ENCODE results near the gene NME4.
A peak's percentile ranks its signal among the peaks of the same experiment; 100 is the strongest.

NME4 gene

DNA sequence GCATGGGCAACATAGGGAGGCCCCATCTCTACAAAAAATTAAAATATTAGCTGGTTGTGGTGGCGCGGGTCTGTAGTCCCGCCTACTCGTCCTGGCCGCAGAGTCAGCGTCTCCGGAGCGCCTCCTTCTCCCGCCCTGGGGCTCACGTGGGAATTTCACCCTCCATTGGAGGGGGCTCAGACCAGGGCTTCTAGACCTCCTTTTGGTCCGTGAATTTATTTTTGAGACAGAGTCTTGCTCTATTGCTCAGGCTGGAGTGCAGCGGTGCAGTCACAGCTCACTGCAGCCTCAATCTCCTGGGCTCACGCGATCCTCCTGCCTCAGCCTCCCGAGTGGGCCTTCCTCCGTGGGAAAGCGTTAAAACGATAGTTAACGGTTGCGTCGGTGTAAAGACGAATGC, 394 bp upstream of the NME4 start (continued):
- TF ChIP-seq, protein P1, sequence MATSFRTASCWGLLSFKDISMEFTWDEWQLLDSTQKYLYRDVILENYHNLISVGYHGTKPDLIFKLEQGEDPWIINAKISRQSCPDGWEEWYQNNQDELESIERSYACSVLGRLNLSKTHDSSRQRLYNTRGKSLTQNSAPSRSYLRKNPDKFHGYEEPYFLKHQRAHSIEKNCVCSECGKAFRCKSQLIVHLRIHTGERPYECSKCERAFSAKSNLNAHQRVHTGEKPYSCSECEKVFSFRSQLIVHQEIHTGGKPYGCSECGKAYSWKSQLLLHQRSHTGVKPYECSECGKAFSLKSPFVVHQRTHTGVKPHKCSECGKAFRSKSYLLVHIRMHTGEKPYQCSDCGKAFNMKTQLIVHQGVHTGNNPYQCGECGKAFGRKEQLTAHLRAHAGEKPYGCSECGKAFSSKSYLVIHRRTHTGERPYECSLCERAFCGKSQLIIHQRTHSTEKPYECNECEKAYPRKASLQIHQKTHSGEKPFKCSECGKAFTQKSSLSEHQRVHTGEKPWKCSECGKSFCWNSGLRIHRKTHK (tag by site-specific recombination; IDR thresholded peaks at IDR 0.05) = no peak
- TF ChIP-seq SP7 (tag by site-specific recombination; IDR thresholded peaks at IDR 0.05) (peak; percentile 43), ZNF10 (tag by site-specific recombination; IDR thresholded peaks at IDR 0.05) (no peak), FEZF1 (tag by site-specific recombination; IDR thresholded peaks at IDR 0.05) (no peak), ZNF169 (tag by site-specific recombination; IDR thresholded peaks at IDR 0.05) (no peak), ZNF311 (tag by site-specific recombination; IDR thresholded peaks at IDR 0.05; ENCODE audit: borderline replicate concordance) (no peak), ZNF664 (tag by site-specific recombination; IDR thresholded peaks at IDR 0.05) (no peak), REPIN1 (tag by site-specific recombination; IDR thresholded peaks at IDR 0.05; ENCODE audit: low read depth) (no peak), ZNF777 (tag by site-specific recombination; IDR thresholded peaks at IDR 0.05; ENCODE audit: borderline replicate concordance) (no peak), SP2 (tag by site-specific recombination; IDR thresholded peaks at IDR 0.05) (peak; percentile 59), ZNF596 (tag by site-specific recombination; IDR thresholded peaks at IDR 0.05) (no peak), ZNF239 (tag by site-specific recombination; IDR thresholded peaks at IDR 0.05) (no peak), MEIS1 (CRISPR knock-in tag; IDR thresholded peaks at IDR 0.05; ENCODE audit: borderline replicate concordance) (no peak), BCL11A (tag by site-specific recombination; IDR thresholded peaks at IDR 0.05; ENCODE audit: low read depth) (no peak), ZBTB8A (tag by site-specific recombination; IDR thresholded peaks at IDR 0.05) (peak; percentile 84), ZNF843 (tag by site-specific recombination; IDR thresholded peaks at IDR 0.05) (no peak), ZNF529 (tag by site-specific recombination; IDR thresholded peaks at IDR 0.05; ENCODE audit: insufficient replicate concordance) (no peak), ZFHX2 (tag by site-specific recombination; conservative IDR thresholded peaks at IDR 0.05) (peak; percentile 66; the same call in 1 of the 2 replicates)
- TF ChIP-seq, protein P2, sequence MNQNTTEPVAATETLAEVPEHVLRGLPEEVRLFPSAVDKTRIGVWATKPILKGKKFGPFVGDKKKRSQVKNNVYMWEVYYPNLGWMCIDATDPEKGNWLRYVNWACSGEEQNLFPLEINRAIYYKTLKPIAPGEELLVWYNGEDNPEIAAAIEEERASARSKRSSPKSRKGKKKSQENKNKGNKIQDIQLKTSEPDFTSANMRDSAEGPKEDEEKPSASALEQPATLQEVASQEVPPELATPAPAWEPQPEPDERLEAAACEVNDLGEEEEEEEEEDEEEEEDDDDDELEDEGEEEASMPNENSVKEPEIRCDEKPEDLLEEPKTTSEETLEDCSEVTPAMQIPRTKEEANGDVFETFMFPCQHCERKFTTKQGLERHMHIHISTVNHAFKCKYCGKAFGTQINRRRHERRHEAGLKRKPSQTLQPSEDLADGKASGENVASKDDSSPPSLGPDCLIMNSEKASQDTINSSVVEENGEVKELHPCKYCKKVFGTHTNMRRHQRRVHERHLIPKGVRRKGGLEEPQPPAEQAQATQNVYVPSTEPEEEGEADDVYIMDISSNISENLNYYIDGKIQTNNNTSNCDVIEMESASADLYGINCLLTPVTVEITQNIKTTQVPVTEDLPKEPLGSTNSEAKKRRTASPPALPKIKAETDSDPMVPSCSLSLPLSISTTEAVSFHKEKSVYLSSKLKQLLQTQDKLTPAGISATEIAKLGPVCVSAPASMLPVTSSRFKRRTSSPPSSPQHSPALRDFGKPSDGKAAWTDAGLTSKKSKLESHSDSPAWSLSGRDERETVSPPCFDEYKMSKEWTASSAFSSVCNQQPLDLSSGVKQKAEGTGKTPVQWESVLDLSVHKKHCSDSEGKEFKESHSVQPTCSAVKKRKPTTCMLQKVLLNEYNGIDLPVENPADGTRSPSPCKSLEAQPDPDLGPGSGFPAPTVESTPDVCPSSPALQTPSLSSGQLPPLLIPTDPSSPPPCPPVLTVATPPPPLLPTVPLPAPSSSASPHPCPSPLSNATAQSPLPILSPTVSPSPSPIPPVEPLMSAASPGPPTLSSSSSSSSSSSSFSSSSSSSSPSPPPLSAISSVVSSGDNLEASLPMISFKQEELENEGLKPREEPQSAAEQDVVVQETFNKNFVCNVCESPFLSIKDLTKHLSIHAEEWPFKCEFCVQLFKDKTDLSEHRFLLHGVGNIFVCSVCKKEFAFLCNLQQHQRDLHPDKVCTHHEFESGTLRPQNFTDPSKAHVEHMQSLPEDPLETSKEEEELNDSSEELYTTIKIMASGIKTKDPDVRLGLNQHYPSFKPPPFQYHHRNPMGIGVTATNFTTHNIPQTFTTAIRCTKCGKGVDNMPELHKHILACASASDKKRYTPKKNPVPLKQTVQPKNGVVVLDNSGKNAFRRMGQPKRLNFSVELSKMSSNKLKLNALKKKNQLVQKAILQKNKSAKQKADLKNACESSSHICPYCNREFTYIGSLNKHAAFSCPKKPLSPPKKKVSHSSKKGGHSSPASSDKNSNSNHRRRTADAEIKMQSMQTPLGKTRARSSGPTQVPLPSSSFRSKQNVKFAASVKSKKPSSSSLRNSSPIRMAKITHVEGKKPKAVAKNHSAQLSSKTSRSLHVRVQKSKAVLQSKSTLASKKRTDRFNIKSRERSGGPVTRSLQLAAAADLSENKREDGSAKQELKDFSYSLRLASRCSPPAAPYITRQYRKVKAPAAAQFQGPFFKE (tag by site-specific recombination; IDR thresholded peaks at IDR 0.05; ENCODE audit: borderline replicate concordance) = no peak
- TF ChIP-seq, protein P3, sequence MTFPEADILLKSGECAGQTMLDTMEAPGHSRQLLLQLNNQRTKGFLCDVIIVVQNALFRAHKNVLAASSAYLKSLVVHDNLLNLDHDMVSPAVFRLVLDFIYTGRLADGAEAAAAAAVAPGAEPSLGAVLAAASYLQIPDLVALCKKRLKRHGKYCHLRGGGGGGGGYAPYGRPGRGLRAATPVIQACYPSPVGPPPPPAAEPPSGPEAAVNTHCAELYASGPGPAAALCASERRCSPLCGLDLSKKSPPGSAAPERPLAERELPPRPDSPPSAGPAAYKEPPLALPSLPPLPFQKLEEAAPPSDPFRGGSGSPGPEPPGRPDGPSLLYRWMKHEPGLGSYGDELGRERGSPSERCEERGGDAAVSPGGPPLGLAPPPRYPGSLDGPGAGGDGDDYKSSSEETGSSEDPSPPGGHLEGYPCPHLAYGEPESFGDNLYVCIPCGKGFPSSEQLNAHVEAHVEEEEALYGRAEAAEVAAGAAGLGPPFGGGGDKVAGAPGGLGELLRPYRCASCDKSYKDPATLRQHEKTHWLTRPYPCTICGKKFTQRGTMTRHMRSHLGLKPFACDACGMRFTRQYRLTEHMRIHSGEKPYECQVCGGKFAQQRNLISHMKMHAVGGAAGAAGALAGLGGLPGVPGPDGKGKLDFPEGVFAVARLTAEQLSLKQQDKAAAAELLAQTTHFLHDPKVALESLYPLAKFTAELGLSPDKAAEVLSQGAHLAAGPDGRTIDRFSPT (tag by site-specific recombination; IDR thresholded peaks at IDR 0.05) = no peak
- TF ChIP-seq, protein P4, sequence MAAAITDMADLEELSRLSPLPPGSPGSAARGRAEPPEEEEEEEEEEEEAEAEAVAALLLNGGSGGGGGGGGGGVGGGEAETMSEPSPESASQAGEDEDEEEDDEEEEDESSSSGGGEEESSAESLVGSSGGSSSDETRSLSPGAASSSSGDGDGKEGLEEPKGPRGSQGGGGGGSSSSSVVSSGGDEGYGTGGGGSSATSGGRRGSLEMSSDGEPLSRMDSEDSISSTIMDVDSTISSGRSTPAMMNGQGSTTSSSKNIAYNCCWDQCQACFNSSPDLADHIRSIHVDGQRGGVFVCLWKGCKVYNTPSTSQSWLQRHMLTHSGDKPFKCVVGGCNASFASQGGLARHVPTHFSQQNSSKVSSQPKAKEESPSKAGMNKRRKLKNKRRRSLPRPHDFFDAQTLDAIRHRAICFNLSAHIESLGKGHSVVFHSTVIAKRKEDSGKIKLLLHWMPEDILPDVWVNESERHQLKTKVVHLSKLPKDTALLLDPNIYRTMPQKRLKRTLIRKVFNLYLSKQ (tag by site-specific recombination; IDR thresholded peaks at IDR 0.05; ENCODE audit: borderline replicate concordance) = no peak
- TF ChIP-seq, protein P5, sequence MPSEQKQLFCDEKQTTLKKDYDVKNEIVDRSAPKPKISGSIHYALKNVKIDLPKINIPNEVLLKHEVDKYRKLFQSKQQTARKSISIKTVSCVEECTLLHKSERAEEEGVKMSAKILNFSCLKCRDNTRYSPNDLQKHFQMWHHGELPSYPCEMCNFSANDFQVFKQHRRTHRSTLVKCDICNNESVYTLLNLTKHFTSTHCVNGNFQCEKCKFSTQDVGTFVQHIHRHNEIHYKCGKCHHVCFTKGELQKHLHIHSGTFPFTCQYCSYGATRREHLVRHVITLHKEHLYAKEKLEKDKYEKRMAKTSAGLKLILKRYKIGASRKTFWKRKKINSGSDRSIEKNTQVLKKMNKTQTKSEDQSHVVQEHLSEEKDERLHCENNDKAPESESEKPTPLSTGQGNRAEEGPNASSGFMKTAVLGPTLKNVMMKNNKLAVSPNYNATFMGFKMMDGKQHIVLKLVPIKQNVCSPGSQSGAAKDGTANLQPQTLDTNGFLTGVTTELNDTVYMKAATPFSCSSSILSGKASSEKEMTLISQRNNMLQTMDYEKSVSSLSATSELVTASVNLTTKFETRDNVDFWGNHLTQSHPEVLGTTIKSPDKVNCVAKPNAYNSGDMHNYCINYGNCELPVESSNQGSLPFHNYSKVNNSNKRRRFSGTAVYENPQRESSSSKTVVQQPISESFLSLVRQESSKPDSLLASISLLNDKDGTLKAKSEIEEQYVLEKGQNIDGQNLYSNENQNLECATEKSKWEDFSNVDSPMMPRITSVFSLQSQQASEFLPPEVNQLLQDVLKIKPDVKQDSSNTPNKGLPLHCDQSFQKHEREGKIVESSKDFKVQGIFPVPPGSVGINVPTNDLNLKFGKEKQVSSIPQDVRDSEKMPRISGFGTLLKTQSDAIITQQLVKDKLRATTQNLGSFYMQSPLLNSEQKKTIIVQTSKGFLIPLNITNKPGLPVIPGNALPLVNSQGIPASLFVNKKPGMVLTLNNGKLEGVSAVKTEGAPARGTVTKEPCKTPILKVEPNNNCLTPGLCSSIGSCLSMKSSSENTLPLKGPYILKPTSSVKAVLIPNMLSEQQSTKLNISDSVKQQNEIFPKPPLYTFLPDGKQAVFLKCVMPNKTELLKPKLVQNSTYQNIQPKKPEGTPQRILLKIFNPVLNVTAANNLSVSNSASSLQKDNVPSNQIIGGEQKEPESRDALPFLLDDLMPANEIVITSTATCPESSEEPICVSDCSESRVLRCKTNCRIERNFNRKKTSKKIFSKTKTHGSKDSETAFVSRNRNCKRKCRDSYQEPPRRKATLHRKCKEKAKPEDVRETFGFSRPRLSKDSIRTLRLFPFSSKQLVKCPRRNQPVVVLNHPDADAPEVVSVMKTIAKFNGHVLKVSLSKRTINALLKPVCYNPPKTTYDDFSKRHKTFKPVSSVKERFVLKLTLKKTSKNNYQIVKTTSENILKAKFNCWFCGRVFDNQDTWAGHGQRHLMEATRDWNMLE (tag by site-specific recombination; conservative IDR thresholded peaks at IDR 0.05; ENCODE audit: low read depth) = no peak
- TF ChIP-seq, protein P6, sequence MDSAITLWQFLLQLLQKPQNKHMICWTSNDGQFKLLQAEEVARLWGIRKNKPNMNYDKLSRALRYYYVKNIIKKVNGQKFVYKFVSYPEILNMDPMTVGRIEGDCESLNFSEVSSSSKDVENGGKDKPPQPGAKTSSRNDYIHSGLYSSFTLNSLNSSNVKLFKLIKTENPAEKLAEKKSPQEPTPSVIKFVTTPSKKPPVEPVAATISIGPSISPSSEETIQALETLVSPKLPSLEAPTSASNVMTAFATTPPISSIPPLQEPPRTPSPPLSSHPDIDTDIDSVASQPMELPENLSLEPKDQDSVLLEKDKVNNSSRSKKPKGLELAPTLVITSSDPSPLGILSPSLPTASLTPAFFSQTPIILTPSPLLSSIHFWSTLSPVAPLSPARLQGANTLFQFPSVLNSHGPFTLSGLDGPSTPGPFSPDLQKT (IDR thresholded peaks at IDR 0.05; ENCODE audit: borderline replicate concordance, low read depth, low read length) = no peak
